Vagina (tissue), 2 donors: ENCODE data around the gene CCSER2.

ENCODE experiments used
- POLR2A ChIP-seq, 2 donors: fragments of 450-650 bp; IDR thresholded peaks; one replicate each; pipeline ENCODE4 v1.6.1; 2017; ENCODE audit warnings: antibody characterized with exemption in 2 of 2, mild to moderate bottlenecking in 2 of 2, moderate library complexity in 2 of 2
- TF ChIP-seq, protein P1 (sequence below), 3 experiments: fragments of 450-650 bp in 2 of 3; fragments of 200-600 bp in 1 of 3; sonication (generic) in 1 of 3; IDR thresholded peaks; one replicate each; pipeline ENCODE4 v1.5.1; 2017 to 2019; ENCODE audit warnings: antibody characterized with exemption in 3 of 3, mild to moderate bottlenecking in 2 of 3, moderate library complexity in 2 of 3

DNA sequence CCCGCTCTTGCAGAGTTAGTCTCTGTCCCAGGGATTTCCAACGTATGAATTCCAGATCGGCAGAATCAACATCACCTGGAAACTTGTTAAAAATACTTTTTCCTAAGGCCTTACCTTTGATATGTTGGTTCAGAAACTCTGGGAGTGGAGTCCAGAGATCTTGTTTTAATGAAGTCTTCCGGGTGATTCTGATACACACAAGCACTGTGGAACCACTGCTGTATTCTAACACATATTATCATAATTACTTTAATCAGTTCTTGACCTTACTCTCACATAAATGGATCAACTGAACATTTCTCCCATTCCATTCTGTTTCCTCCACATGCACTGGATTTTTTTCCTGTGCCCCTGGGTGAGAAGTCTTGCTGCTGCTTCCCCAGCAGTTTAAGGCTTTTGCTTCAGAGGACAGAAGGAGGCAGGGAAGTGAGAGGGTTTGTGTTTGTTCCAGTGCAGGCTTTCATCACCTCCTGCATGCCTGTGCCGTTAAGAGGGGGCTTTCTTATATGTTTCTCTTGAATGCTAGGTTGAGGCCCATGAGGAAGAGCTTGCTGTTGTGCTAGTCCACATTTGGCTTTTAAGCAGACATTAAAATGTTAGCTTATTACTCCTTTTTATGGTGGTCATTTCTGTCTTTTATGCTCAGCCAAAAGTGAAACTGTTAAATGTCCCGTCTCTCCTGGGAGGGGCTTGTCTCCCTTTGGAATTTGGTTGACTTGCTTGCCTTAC lies 32.4 kb downstream of the CCSER2 start:
- TF ChIP-seq, protein P1, sequence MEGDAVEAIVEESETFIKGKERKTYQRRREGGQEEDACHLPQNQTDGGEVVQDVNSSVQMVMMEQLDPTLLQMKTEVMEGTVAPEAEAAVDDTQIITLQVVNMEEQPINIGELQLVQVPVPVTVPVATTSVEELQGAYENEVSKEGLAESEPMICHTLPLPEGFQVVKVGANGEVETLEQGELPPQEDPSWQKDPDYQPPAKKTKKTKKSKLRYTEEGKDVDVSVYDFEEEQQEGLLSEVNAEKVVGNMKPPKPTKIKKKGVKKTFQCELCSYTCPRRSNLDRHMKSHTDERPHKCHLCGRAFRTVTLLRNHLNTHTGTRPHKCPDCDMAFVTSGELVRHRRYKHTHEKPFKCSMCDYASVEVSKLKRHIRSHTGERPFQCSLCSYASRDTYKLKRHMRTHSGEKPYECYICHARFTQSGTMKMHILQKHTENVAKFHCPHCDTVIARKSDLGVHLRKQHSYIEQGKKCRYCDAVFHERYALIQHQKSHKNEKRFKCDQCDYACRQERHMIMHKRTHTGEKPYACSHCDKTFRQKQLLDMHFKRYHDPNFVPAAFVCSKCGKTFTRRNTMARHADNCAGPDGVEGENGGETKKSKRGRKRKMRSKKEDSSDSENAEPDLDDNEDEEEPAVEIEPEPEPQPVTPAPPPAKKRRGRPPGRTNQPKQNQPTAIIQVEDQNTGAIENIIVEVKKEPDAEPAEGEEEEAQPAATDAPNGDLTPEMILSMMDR (IDR thresholded peaks at IDR 0.05): no peak
- no peak for TF ChIP-seq POLR2A (IDR thresholded peaks at IDR 0.05)
